Mesenchymal stem cell (in vitro differentiated cells and primary cell): Measurements from ENCODE around the gene HIRA.

Experiments
- DNase-seq: peaks from one replicate; pipeline ENCODE4 v3.0.0-alpha.2; 2013
- H2AFZ ChIP-seq: one replicate; pipeline ENCODE4 v1.6.1; 2013; ENCODE audit warnings: low read depth, mild to moderate bottlenecking, control low read depth, inconsistent platforms, low read length, moderate library complexity
- H2AK5ac ChIP-seq: 2 replicates; pipeline ENCODE4 v1.6.1; 2013; ENCODE audit warnings: low read length, moderate library complexity, mild to moderate bottlenecking, inconsistent platforms; ENCODE audit not compliant: severe bottlenecking
- H2BK120ac ChIP-seq: one replicate; pipeline ENCODE4 v1.6.1; 2013; ENCODE audit warnings: low read depth, mild to moderate bottlenecking, inconsistent platforms, low read length, moderate library complexity
- H2BK12ac ChIP-seq, 2 experiments: one replicate each; pipeline ENCODE4 v1.6.1; 2013; ENCODE audit warnings: inconsistent platforms in 2 of 2, low read length in 2 of 2, mild to moderate bottlenecking in 2 of 2, moderate library complexity in 2 of 2, control low read depth in 1 of 2
- H2BK15ac ChIP-seq: one replicate; pipeline ENCODE4 v1.6.1; 2013; ENCODE audit warnings: mild to moderate bottlenecking, low read depth, inconsistent platforms; ENCODE audit not compliant: poor library complexity, severe bottlenecking
- H2BK5ac ChIP-seq: 2 replicates; pipeline ENCODE4 v1.6.1; 2013; ENCODE audit warnings: low read depth, mild to moderate bottlenecking, low read length, control low read depth, inconsistent platforms; ENCODE audit not compliant: poor library complexity, severe bottlenecking
- H3K14ac ChIP-seq, 2 experiments: one replicate each; pipeline ENCODE4 v1.6.1; 2013; ENCODE audit warnings: inconsistent platforms in 2 of 2, low read length in 2 of 2, control low read depth in 1 of 2, mild to moderate bottlenecking in 1 of 2, moderate library complexity in 1 of 2
- H3K18ac ChIP-seq, 2 experiments: one replicate each; pipeline ENCODE4 v1.6.1; 2013; ENCODE audit warnings: inconsistent platforms in 2 of 2, low read length in 2 of 2, control low read depth in 1 of 2, low read depth in 1 of 2, mild to moderate bottlenecking in 1 of 2
- H3K23ac ChIP-seq, 2 experiments: one replicate each; pipeline ENCODE4 v1.6.1; 2013; ENCODE audit warnings: inconsistent platforms in 2 of 2, low read length in 2 of 2, mild to moderate bottlenecking in 2 of 2, moderate library complexity in 2 of 2, control low read depth in 1 of 2
- H3K27ac ChIP-seq: 2 replicates; pipeline ENCODE4 v1.5.1; 2013; ENCODE audit warnings: mild to moderate bottlenecking, moderate library complexity, low read length, control low read depth, inconsistent platforms; ENCODE audit not compliant: poor library complexity, severe bottlenecking
- H3K27me3 ChIP-seq, 2 experiments: 2 replicates each; pipeline versions ENCODE4 v1.6.1 to v1.7.0; 2013; ENCODE audit warnings: low read length in 2 of 2, mild to moderate bottlenecking in 2 of 2, moderate library complexity in 2 of 2, control low read depth in 1 of 2, inconsistent platforms in 1 of 2; ENCODE audit not compliant: control insufficient read depth in 1 of 2, insufficient read depth in 1 of 2
- H3K36me3 ChIP-seq, 2 experiments: 2 replicates each; pipeline versions ENCODE4 v1.6.1 to v1.7.0; 2013; ENCODE audit warnings: low read length in 2 of 2, control low read depth in 1 of 2, inconsistent platforms in 1 of 2, low read depth in 1 of 2, mild to moderate bottlenecking in 1 of 2; ENCODE audit not compliant: insufficient read depth in 2 of 2, control insufficient read depth in 1 of 2
- H3K4ac ChIP-seq, 2 experiments: one replicate each; pipeline ENCODE4 v1.6.1; 2013; ENCODE audit warnings: inconsistent platforms in 2 of 2, low read length in 2 of 2, mild to moderate bottlenecking in 2 of 2, moderate library complexity in 2 of 2, control low read depth in 1 of 2, low read depth in 1 of 2
- H3K4me1 ChIP-seq: 2 replicates; pipeline ENCODE4 v1.6.1; 2013; ENCODE audit warnings: low read depth, low read length, control low read depth; ENCODE audit not compliant: control insufficient read depth, insufficient read depth
- H3K4me2 ChIP-seq: 2 replicates; pipeline ENCODE4 v1.6.1; 2013; ENCODE audit warnings: low read length, mild to moderate bottlenecking, inconsistent platforms; ENCODE audit not compliant: poor library complexity, severe bottlenecking
- H3K4me3 ChIP-seq, 2 experiments: 2 replicates each; pipeline versions ENCODE4 v1.5.1 to v1.7.0; 2013; ENCODE audit warnings: low read length in 2 of 2, mild to moderate bottlenecking in 2 of 2, control low read depth in 1 of 2, low read depth in 1 of 2; ENCODE audit not compliant: insufficient read depth in 1 of 2
- H3K79me1 ChIP-seq: replicated peaks from 2 replicates; pipeline ENCODE4 v1.6.1; 2013; ENCODE audit warnings: mild to moderate bottlenecking, control low read depth, low read length, inconsistent platforms; ENCODE audit not compliant: poor library complexity, severe bottlenecking
- H3K9ac ChIP-seq: 2 replicates; pipeline ENCODE4 v1.7.0; 2013; ENCODE audit warnings: mild to moderate bottlenecking, low read length, moderate library complexity
- H3K9me3 ChIP-seq: 2 replicates; pipeline ENCODE4 v1.7.0; 2013; ENCODE audit warnings: mild to moderate bottlenecking, low read length; ENCODE audit not compliant: control insufficient read depth
- H4K8ac ChIP-seq: one replicate; pipeline ENCODE4 v1.6.1; 2013; ENCODE audit warnings: inconsistent platforms, mild to moderate bottlenecking, low read length, moderate library complexity
- H4K91ac ChIP-seq: one replicate; pipeline ENCODE4 v1.6.1; 2013; ENCODE audit warnings: mild to moderate bottlenecking, low read length, inconsistent platforms
- WGBS: methylation state at CpG from one replicate; pipeline ENCODE4 v1.1.7; 2013; ENCODE audit warnings: mixed read lengths; 5-methylcytosine and 5-hydroxymethylcytosine counted together

HIRA gene

GRCh38 chr22:19291218-19291579 is 140.3 kb downstream of the HIRA start:
- WGBS: under 1% methylated on average over 14 of the region's 41 CpGs
- Histone ChIP-seq H3K18ac (peak overlapping the region; percentile 86 to 91), H3K4ac (peak overlapping the region; percentile 27 to 82), H2BK120ac (no peak overlapping the region), H3K4me3 (peak overlapping the region; percentile 86 to 90), H3K4me1 (peaks cover 20% of the 10 kb centered on the region), H2AK5ac (no peak overlapping the region), H4K8ac (peak overlapping the region; percentile 76), H3K23ac (peak overlapping the region in 1 of 2 experiments; percentile 46), H2AFZ (peak overlapping the region; percentile 60), H3K4me2 (peak overlapping the region; percentile 62), H2BK12ac (no peak overlapping the region), H4K91ac (no peak overlapping the region), H3K27ac (no peak overlapping the region), H3K9me3 (no peaks in the 10 kb centered on the region), H3K14ac (peak overlapping the region; percentile 31 to 76), H3K79me1 (peaks cover 13% of the 10 kb centered on the region), H2BK15ac (peak overlapping the region; percentile 99), H3K36me3 (no peaks in the 10 kb centered on the region), H3K9ac (peak overlapping the region; percentile 78), H2BK5ac (peak overlapping the region; percentile 71), H3K27me3 (no peaks in the 10 kb centered on the region)
- no peak for DNase-seq

GRCh38 chr22:19290400-19291217 is 140.9 kb downstream of the HIRA start:
- peak overlapping the region; percentile 78 for H3K9ac ChIP-seq
- peak overlapping the region; percentile 86 to 90 for H3K4me3 ChIP-seq
- H3K18ac ChIP-seq: peak overlapping the region in 1 of 2 experiments; percentile 91
- H4K8ac ChIP-seq: no peak overlapping the region
- 23% methylated on average over 27 of the region's 27 CpGs for WGBS
- H2BK120ac ChIP-seq: no peak overlapping the region
- no peak overlapping the region for H2BK15ac ChIP-seq
- H4K91ac ChIP-seq: no peak overlapping the region
- H3K23ac ChIP-seq: no peak overlapping the region
- H3K27me3 ChIP-seq: no peaks in the 10 kb centered on the region
- peak overlapping the region; percentile 60 for H2AFZ ChIP-seq
- no peak overlapping the region for H3K14ac ChIP-seq
- H3K4ac ChIP-seq: no peak overlapping the region
- peaks cover 20% of the 10 kb centered on the region for H3K4me1 ChIP-seq
- peak; percentile 42 for DNase-seq
- H2BK12ac ChIP-seq: no peak overlapping the region
- H3K4me2 ChIP-seq: peak overlapping the region; percentile 62
- H3K79me1 ChIP-seq: peaks cover 13% of the 10 kb centered on the region
- H3K9me3 ChIP-seq: no peaks in the 10 kb centered on the region
- no peak overlapping the region for H2AK5ac ChIP-seq
- H3K27ac ChIP-seq: no peak overlapping the region
- no peaks in the 10 kb centered on the region for H3K36me3 ChIP-seq
- no peak overlapping the region for H2BK5ac ChIP-seq

- H4K8ac ChIP-seq: no peak overlapping the region
- DNase-seq: peak; percentile 85
- no peak overlapping the region for H3K4ac ChIP-seq
These were observed 141.9 kb downstream of the HIRA start for GRCh38 chr22:19289475-19290161.

GRCh38 chr22:19287889-19288288 is 143.6 kb downstream of the HIRA start:
- no peak overlapping the region for H3K4me3 ChIP-seq

More at GRCh38 chr22:19289475-19290161, 141.9 kb downstream of the HIRA start:
- Histone ChIP-seq H3K27me3 (no peaks in the 10 kb centered on the region), H3K4me3 (no peak overlapping the region), H3K79me1 (peaks cover 13% of the 10 kb centered on the region), H3K9ac (no peak overlapping the region), H2AK5ac (peak overlapping the region; percentile 3), H3K14ac (no peak overlapping the region), H4K91ac (no peak overlapping the region), H3K4me2 (no peak overlapping the region), H3K27ac (peak overlapping the region; percentile 17), H3K36me3 (no peaks in the 10 kb centered on the region), H2AFZ (no peak overlapping the region), H2BK5ac (no peak overlapping the region), H3K9me3 (no peaks in the 10 kb centered on the region), H2BK12ac (no peak overlapping the region), H2BK15ac (no peak overlapping the region), H2BK120ac (no peak overlapping the region), H3K4me1 (peaks cover 22% of the 10 kb centered on the region), H3K18ac (no peak overlapping the region), H3K23ac (no peak overlapping the region)
- 69% methylated on average over 5 of the region's 5 CpGs for WGBS

More at GRCh38 chr22:19287889-19288288, 143.6 kb downstream of the HIRA start:
- Histone ChIP-seq H3K36me3 (no peaks in the 10 kb centered on the region), H2BK12ac (no peak overlapping the region), H3K14ac (no peak overlapping the region), H3K79me1 (peaks cover 20% of the 10 kb centered on the region), H3K18ac (no peak overlapping the region), H2BK5ac (no peak overlapping the region), H3K23ac (no peak overlapping the region), H2AK5ac (no peak overlapping the region), H2BK120ac (no peak overlapping the region), H4K91ac (no peak overlapping the region), H2BK15ac (no peak overlapping the region), H3K27me3 (no peaks in the 10 kb centered on the region), H3K9ac (no peak overlapping the region), H3K9me3 (no peaks in the 10 kb centered on the region), H3K27ac (peak overlapping the region; percentile 5), H3K4me2 (no peak overlapping the region), H4K8ac (no peak overlapping the region), H3K4ac (no peak overlapping the region), H3K4me1 (peaks cover 22% of the 10 kb centered on the region), H2AFZ (no peak overlapping the region)
- 24% methylated on average over 4 of the region's 4 CpGs for WGBS
- peak; percentile 85 for DNase-seq
